ENCODE measurements around the gene RNASE4.

GRCh38 chr14:20668969-20669368, 15.4 kb upstream of the RNASE4 start:
- TF ChIP-seq, protein P1, sequence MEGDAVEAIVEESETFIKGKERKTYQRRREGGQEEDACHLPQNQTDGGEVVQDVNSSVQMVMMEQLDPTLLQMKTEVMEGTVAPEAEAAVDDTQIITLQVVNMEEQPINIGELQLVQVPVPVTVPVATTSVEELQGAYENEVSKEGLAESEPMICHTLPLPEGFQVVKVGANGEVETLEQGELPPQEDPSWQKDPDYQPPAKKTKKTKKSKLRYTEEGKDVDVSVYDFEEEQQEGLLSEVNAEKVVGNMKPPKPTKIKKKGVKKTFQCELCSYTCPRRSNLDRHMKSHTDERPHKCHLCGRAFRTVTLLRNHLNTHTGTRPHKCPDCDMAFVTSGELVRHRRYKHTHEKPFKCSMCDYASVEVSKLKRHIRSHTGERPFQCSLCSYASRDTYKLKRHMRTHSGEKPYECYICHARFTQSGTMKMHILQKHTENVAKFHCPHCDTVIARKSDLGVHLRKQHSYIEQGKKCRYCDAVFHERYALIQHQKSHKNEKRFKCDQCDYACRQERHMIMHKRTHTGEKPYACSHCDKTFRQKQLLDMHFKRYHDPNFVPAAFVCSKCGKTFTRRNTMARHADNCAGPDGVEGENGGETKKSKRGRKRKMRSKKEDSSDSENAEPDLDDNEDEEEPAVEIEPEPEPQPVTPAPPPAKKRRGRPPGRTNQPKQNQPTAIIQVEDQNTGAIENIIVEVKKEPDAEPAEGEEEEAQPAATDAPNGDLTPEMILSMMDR (IDR thresholded peaks at IDR 0.05) = no peak
- no peak for TF ChIP-seq POLR2A (IDR thresholded peaks at IDR 0.05)
